Measurements from ENCODE around the gene EXOC2. TPM values are rescaled to one million over a fixed set of nuclear protein-coding genes. Genes with fewer than 3 reads are reported as not detected.

Gene EXOC2
- total and polyA plus RNA-seq, 10 of the 15 experiments (the other 5 are each of a cell fraction or from before 2014, with no cell fraction given): 8.7 to 32.8 (median 20.7) TPM

GRCh38 chr6:636488-636887 lies 56.5 kb downstream of the EXOC2 start (continued):
- TF ChIP-seq IRF3 (IDR thresholded peaks at IDR 0.05): no peak
- TF ChIP-seq TCF3 (IDR thresholded peaks at IDR 0.05; ENCODE audit: borderline replicate concordance, insufficient read depth, low read depth, low read length): no peak
- no peak for TF ChIP-seq MXI1 (IDR thresholded peaks at IDR 0.05; ENCODE audit: low read depth, low read length)
- no peak for TF ChIP-seq ZZZ3 (IDR thresholded peaks at IDR 0.05; ENCODE audit: control insufficient read depth, insufficient read length, low read depth)
- no peak for TF ChIP-seq CHD1 (IDR thresholded peaks at IDR 0.05; ENCODE audit: low read depth, low read length)
- no peak for TF ChIP-seq TCF7 (IDR thresholded peaks at IDR 0.05; ENCODE audit: borderline replicate concordance)
- TF ChIP-seq ESRRA (IDR thresholded peaks at IDR 0.05; ENCODE audit: low read length): no peak
- TF ChIP-seq RAD51 (IDR thresholded peaks at IDR 0.05): no peak
- TF ChIP-seq PAX5 (IDR thresholded peaks at IDR 0.05; ENCODE audit: borderline replicate concordance, low read depth, low read length): no peak
- no peak for TF ChIP-seq POLR2AphosphoS5 (IDR thresholded peaks at IDR 0.05; ENCODE audit: low read length)
- peak; percentile 54; the same call in 1 of the 2 replicates for TF ChIP-seq ZBED1 (IDR thresholded peaks at IDR 0.05; ENCODE audit: borderline replicate concordance)
- TF ChIP-seq ETV6 (conservative IDR thresholded peaks at IDR 0.05 in 1 of 2, IDR thresholded peaks at IDR 0.05 in 1 of 2; ENCODE audit: borderline replicate concordance in 1 of 2, low read depth in 1 of 2): peak in 1 of 2 experiments; percentile 30; a peak in 1 of 4 replicates
- no peak for TF ChIP-seq TAF1 (IDR thresholded peaks at IDR 0.05; ENCODE audit: borderline replicate concordance, low read depth, low read length)
- no peak for TF ChIP-seq FOS (IDR thresholded peaks at IDR 0.05; ENCODE audit: borderline replicate concordance, extremely low read depth, insufficient read length)
- TF ChIP-seq ZSCAN29 (IDR thresholded peaks at IDR 0.05): no peak
- TF ChIP-seq SRF (IDR thresholded peaks at IDR 0.05; ENCODE audit: low read depth in 2 of 2, low read length in 2 of 2): no peak
- 0 out of 2 replicates have a peak, but pooled peaks have one; percentile 22 for TF ChIP-seq MTA2 (IDR thresholded peaks at IDR 0.05; ENCODE audit: low read depth)
- TF ChIP-seq RAD21 (IDR thresholded peaks at IDR 0.05; ENCODE audit: insufficient read depth, low read depth, low read length): no peak
- no peak for TF ChIP-seq ZNF384 (IDR thresholded peaks at IDR 0.05; ENCODE audit: borderline replicate concordance, low read depth, low read length)
- TF ChIP-seq PRDM15 (CRISPR knock-in tag; IDR thresholded peaks at IDR 0.05): no peak
- no peak for TF ChIP-seq LARP7 (IDR thresholded peaks at IDR 0.05)
- no peak for TF ChIP-seq SP1 (IDR thresholded peaks at IDR 0.05; ENCODE audit: low read depth, low read length)
- TF ChIP-seq CREB1 (IDR thresholded peaks at IDR 0.05; ENCODE audit: low read depth): peak; percentile 85
- TF ChIP-seq NKRF (conservative IDR thresholded peaks at IDR 0.05): no peak
- no peak for TF ChIP-seq KAT2A (conservative IDR thresholded peaks at IDR 0.05; ENCODE audit: control insufficient read depth, low read depth, low read length)
- no peak for TF ChIP-seq CBX5 (IDR thresholded peaks at IDR 0.05; ENCODE audit: low read depth)
- no peak for TF ChIP-seq CBFB (IDR thresholded peaks at IDR 0.05; ENCODE audit: low read depth)
